Stimulated activated CD8-positive, alpha-beta memory T cell treated with anti-CD3 and anti-CD28 coated beads, Interleukin-12 subunit alpha, Interleukin-12 subunit beta, amount 100 ng/mL, for 1 hour (primary cell): Measurements from ENCODE around the gene GPR161.
"Not testable (repeated sequence)": the region's sequence is repeated elsewhere in the genome, so short reads cannot be mapped to it uniquely, and the experiment has no call there.

Experiments used
- DNase-seq: peaks from one replicate; pipeline ENCODE4 v3.0.0-alpha.2; 2020; ENCODE audit warnings: low read depth

Gene GPR161, protein sequence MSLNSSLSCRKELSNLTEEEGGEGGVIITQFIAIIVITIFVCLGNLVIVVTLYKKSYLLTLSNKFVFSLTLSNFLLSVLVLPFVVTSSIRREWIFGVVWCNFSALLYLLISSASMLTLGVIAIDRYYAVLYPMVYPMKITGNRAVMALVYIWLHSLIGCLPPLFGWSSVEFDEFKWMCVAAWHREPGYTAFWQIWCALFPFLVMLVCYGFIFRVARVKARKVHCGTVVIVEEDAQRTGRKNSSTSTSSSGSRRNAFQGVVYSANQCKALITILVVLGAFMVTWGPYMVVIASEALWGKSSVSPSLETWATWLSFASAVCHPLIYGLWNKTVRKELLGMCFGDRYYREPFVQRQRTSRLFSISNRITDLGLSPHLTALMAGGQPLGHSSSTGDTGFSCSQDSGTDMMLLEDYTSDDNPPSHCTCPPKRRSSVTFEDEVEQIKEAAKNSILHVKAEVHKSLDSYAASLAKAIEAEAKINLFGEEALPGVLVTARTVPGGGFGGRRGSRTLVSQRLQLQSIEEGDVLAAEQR

DNA sequence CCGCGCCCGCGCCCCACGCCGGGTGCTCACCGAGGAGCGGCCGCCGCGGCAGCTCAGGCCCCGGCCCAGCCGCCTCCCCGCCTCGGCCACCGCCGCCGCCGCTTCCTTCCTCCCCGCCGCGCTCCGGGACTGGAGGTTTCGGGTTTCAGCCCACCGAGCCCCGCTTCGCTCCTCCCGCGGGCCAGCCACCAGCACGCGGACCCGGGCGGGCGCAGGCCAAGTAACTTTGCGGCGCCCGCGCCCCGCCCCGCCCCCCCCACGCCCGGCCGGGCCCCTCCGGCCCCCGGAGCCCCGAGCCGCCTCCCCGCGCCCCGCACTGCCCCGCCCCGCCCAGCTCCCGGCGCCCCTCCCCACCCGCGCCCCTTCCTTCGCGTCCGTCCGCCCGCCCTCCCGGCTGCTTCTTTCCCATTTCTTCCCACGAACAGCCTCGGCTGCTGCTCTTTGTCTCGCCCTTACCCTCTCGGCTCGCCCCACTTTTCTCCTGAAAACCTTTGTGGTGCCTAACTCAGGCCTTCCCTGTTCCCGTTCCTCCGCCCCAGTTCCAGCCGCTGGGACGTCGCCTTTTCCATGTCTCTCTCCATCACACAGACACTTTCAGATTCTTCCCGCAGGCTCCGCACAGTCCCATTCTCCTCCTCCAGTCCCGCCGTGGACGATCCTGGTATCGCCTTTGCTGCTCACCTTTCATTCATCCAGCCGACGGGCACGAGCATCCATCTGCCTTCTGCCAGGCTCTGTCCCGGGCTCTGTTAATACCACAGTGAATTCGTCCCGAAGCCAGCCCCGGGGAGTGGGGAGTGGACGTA, at the start of gene GPR161:
Gene GPR161, minus strand, starts transcription at position 222 of the 806 bp plus-strand sequence. CDS start 32,080 bp downstream, outside the sequence.
- DNase-seq: no peak

DNA sequence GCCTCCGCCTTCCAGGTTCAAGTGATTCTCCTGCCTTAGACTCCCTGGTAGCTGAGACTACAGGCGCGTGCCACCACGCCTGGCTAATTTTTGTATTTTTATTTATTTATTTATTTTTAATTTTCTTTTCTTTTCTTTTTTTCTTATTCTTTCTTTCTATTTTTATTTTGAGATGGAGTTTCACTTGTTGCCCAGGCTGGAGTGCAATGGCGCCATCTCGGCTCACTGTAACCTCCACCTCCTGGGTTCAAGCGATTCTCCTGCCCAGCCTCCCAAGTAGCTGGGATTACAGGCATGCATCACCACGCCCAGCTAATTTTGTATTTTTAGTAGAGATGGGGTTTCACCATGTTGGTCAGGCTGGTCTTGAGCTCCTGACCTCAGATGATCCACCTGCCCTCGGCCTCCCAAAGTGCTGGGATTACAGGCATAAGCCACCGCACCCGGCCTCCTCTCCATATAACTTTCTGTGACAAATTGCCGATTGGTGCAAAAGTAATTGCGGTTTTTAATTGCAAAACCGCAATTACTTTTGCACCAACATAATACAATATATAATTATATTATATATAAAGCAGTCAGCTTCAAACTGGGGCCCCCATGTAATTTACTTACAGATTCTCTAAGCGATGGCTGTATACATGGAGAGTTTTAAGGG, 44.5 kb upstream of the GPR161 start:
- DNase-seq: not testable (repeated sequence)

DNA sequence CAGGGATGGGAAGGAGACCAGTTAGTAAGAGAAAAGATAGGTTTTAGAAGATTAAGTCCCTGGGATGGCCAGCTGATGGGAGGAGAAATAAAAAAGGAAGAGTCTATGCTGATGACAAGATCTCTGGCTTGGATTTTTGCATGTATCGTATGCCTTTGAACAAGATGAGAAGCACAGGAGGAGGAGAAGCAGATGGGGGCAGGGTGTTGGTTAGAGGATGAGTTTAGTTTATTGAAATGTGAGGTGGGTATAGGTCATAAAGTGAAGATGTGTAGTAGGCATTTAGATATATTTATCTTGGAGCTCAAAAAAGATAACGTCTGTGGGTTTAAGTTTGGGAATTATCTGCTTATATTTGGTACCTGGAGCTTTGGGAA, 43.4 kb upstream of the GPR161 start:
- DNase-seq: no peak

DNA sequence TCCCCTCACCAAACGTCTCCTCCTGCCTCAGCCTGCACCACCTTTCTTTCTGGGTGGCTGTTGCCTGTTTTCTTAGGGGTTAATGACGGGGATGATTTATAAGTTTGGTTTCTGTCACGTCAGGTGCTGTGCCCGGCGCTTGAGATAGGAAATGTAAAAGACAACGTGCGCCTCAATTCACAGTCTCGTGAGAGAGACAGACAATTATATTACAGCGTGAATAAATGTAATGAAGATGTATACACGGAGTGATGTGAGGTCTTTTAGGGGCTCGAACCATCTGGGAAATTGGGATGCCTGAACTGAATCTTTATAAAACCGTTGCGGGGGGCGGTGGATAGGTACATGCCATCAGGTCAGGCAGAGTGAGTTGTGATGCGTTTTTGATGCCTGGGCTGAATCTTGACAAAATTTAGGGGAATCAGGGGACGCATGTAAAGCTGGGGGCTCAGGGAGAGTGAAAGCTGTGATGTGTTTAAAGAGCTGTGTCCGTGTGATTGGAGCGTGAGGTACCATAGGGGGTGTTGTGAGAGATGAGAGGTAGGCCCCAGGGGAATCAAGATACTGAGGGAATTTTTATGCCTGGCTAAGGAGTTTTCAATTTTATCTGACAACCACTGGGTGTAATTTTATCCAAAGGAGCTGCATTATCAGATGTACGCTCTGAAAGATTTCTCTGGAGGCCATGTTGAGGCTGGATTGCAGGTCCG, 42.9 kb upstream of the GPR161 start:
- no peak for DNase-seq

DNA sequence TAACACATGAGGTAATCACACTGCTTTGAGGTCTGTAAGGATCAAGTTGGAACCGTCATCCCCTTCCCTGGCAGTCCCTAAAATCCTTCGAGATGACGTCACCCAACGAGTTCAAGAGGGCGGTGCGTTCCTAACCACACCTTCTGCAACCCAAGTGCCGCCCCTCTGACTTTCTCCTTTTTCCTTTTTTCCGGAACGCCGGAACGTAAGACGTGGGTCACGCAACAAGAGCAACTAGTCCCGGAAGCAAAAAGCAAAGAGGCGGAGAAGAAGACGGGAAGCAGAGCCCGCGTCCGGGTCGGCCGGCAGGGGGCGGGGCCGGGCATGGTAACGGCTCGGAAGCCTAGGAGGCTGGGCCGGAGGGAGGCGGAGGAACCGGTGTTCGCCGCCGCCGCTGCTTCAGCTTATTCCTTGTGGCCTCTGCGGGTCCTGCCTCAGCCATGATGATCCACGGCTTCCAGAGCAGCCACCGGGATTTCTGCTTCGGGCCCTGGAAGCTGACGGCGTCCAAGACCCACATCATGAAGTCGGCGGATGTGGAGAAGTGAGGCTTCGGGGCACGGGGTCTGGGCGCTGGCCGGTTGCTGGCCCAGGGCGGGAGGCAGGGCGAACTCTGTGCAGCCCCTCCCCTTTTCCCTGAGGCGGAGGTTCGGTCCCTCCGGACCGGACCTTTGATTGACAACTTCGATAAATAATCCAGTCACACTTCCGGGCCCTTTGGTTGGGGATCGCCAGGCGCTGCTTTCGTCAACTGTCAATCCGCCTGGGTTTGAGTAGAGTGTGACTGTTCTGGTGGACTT, 42.1 kb upstream of the GPR161 start, which contains the start of gene TIPRL:
Gene TIPRL, plus strand, starts transcription at position 325 of the 800 bp plus-strand sequence. Its CDS starts 116 bp downstream, at position 441.
- DNase-seq: peak; percentile 86

DNA sequence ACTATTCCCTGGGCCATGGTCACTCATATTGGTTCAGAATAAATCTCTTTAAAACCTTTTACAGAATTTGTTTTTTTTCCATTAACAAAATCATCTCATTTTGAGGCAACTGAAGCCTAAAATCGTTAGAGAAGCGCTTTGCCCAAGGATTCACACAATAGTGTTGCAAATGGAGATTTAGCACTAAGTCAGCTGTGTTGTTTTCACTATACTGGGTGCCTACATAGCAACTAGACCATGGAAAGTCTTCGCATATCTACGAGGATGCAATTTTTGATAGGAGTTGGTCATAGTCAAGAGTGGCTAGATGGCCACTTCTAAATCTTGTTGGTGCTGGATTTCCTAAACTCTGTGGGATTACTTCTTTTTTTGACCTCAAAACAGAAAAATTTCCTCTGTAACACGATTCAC, 41.5 kb upstream of the GPR161 start:
- DNase-seq: no peak

DNA sequence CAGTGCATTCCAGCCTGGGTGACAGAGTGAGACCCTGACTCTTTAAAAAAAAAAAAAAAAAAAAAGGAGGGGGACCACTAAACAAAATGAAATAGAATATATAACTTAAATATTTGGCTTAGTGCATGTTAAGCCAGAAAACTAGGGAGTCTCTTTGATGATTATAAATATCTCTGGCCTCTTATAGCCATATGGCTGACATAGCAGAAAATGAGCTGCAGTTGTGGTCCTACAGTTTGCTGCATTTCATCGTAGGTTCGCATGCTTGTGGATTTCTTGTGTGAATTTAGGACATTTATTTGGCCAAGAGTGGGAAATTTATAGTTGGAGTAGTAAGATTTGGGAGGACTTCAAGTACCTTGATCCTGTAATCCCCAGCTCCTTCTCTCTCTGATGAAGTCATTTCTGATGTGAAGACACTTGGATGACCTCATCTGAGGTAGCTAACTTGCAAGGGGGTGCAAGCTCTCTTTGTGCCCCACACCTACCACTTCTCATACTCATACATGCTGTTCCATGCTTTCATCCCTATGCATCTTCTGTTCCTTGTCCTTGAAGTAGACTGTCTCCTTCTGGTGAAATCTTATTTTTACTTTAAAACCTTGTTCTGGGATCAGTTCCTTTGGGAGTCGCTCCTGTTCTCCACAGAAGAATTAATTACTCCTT, 35.7 kb upstream of the GPR161 start:
- no peak for DNase-seq

DNA sequence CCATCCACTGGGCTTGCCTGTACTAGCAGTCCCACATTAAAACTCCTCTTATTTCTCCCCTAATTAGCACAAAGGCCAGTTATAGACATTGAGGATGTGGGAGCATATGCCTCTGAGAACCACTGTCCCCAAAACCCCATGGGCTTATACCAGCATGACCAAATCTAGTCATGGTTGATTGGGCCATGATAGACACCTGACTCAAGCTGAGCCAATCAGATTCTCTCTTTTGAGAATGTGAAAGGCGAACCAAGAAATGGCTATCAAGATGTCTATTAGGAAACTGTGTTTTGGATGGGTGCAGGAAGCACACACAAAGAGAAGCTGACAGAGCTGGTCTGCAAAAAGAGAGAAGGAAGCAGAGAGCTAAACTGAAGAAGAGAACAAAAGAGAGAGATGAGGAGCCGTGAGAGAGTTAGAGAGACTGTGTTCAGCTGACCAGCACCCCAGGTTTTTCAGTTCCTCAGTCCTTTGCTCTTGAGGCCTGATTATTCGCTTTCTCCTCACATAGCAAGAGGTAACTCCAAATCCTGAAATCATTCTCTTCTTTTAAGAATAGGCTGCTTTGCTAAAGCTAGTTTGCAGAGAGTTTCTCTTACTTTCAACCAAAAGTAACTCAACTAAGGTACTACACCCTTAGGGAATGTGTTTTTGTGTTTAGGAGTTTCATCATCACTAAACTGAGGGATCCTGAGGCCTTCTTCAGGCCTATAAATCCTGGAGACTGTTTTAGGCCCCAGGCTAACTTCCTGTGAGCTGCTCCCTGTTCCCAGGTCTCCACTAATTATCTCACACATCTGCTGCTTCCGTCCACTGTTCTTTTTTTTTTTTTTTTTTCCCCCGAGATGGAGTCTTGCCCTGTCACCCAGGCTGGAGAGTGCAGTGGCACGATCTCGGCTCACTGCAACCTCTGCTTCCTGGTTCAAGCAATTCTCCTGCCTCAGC, 34.1 kb upstream of the GPR161 start:
- no peak for DNase-seq

DNA sequence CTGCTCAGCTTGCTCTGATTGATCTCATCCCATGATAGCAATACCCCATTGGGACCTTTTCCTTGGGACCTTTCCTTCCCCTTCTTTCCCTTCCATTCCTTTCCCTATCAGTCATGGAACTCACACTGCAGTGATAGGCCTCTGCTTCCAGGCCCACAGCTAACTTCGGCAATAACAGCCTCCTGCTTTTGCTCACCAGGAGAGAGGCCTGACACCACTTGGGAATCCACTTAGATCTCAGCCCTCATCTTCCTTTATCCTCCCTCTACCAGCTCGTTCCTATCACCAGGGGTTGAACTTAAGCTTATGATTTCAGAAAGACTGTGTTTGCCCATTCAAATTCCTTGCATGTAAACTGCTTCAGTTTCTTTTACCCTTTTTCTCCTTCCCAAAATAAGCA, 31.1 kb upstream of the GPR161 start:
- DNase-seq: no peak

DNA sequence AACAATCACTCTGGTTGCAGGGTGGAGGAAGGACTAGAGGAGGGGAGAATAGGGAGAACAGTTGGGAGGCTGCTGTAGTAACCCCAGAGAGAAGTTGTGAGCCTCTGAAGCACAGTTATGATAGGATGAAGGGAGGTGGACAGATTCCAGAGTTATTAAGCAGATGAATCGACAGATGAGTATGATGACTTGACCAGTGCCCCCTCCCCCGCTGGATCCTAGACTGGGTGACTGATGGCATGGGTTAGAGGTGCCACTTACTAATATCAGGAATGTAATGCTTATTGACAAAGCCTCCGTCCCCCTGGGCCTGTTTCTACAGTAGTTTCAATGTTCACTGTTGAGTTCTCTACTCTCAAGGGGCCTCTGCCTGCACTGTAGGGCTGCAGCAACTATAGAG, 28.0 kb upstream of the GPR161 start:
- no peak for DNase-seq

DNA sequence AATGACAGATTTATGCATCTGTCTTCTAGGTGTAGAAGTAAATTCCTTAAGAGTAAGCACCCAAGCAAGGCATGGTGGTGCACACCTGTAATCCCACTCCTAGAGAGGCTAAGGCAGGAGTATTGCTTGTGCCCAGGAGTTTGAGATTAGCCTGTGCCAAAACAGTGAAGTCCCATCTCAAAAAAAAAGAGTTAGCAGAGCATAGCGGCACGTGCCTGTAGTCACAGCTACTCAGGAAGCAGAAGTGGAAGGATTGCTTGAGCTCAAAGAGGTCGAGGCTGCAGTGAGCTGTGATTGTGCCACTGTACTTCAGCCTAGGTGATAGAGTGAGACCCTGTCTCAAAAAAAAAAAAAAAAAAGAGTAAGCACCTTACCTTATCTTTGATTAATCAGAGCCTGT, 26.9 kb upstream of the GPR161 start:
- no peak for DNase-seq

DNA sequence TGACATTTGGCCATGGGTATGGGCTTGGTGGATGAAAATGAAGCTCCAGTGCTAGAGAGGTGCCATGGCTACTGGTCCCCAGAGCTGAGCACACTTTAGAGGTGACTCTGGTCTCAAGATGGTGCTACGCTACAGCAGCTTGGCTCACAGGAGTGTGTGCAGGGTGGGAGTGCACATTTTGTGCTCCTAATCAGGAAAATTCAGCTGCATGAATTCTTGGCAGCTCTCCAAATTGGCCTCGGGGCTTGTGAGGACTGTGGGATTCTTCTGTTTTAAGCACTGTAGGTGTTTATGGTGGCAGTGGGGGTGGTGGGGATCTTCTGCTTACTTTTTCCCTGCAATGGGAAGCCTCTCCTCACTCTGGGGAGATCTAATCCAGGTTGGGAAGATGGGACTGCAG, 24.7 kb upstream of the GPR161 start:
- no peak for DNase-seq

DNA sequence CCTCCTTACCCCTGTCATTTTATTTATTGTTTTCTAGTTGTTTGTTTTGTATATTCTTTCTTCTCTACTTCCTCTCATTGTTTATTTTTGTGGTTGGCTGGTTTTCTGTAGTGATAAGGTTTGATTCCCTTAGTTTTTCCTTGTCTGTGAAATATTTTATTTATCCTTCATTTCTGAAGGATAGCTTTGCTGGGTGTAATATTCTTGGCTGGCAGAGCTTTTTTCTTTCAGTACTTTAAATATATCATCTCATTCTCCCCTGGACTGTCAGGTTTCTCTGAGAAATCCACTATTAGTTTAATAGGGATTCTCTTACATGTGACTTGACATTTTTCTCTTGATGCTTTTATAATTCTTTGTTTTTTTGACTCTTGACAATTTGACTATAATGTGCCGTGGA, 23.2 kb upstream of the GPR161 start:
- no peak for DNase-seq

DNA sequence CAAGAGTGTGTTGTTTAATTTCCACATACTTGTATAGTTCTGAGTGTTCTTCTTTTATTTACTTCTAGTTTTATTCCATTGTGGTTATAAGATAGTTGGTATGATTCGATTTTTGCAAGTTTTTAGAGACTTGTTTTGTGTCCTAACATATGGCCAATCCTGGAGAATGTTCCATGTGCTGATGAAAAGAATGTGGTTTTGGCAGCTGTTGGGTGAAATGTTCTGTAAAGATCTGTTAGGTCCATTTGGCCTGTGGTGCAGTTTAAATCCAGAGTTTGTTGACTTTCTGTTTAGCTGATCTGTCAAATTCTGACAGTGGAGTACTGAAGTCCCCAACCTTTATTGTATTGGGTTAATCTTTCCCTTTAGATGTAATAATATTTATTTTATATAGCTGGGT, 22.5 kb upstream of the GPR161 start:
- DNase-seq: no peak

DNA sequence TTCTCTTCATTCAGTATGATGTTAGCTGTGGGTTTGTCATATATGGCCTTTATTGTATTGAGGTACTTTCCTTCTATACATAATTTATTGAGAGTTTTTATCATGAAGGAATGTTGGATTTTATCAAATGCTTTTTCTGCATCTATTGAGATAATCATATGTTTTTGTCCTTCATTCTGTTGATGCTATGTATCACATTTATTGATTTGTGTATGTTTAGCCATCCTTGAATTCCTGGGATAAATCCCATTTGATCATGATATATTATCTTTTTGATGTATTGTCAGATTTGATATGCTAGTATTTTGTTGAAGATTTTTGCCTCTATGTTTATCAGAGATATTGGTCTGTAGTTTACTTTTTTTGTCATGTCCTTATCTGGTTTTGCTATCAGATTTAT, 20.9 kb upstream of the GPR161 start:
- no peak for DNase-seq

DNA sequence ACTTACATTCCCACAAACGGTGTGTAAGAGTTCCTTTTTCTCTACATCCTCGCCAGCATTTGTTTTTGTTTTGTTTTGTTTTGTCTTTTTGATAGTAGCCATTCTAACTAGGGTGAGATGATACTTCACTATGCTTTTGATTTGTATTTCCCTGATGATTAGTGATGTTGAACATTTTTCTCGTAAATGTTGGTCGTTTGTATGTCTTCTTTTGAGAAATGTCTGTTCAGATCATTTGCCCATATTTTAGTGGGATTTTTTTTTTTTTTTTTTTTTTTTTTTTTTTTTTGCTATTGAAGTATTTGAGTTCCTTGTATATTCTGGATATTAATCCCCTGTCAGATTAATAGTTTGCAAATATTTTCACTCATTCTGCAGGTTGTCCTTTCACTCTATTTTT, 19.2 kb upstream of the GPR161 start:
- no peak for DNase-seq

DNA sequence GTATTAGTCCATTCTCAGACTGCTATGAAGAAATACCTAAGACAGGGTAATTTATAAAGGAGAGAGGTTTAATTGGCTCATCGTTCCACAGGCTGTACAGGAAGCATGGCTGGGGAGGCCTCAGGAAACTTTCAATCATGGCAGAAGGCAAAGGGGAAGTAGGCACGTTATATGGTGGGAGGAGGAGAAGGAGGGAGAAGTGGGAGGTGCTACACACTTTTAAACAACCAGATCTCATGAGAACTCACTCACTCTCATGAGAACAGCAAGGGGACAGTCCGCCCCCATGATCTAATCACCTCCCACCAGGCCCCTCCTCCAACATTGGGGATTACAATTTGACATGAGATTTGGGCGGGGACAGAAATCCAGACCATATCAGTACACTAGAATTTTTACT, 18.0 kb upstream of the GPR161 start:
- DNase-seq: not testable (repeated sequence)

DNA sequence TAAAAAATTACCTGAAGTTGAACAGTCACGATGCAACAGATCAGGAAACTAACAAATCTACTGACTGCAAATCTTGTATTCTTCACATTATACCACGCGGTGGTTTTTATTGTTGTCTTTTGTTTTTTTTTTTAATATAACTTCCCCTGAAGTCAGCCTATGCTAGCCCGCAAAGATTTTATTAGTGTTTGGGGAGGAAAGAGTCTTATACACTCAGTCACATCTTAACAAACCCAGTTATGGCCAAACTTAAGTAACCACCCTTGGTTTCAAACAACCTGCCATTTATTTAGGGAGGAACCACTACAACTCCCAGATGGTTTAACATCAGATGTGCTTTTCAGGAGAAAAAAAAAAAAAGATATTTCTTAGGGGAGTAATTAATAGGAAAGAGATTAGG, 15.2 kb upstream of the GPR161 start:
- no peak for DNase-seq

DNA sequence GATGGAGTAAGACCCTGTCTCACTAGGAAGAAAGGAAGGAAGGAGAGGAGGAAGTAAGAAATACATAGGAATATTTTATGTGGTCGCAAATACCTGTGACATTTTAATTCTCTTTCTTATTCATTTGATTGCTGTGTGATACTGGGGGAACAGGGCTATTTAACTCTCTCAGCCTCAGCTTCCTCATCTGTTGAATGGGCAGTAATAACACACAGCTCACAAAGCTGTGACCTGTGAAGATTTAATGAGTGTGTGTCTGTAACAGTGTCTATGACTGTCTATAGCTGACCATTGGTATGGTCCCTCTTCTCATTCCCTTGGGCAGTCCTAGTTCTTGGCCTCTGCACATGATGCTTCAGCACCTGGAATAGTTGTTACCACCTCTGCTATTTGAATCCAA, 13.6 kb upstream of the GPR161 start:
- DNase-seq: no peak
